ELR (cell line): Measurements from ENCODE around the gene KIAA0408.
"Not testable (repeated sequence)": the region's sequence is repeated elsewhere in the genome, so short reads cannot be mapped to it uniquely, and the experiment has no call there.

Source experiments
- DNase-seq: peaks from one replicate; pipeline ENCODE4 v3.0.0-alpha.2; 2015; ENCODE audit warnings: low read depth

Gene KIAA0408

GRCh38 chr6:127463056-127463455 lies 3.9 kb upstream of the KIAA0408 start:
- no peak for DNase-seq

- peak; percentile 31 for DNase-seq
Measured at GRCh38 chr6:127462376-127462775, 3.2 kb upstream of the KIAA0408 start.

- DNase-seq = no peak
Measured at GRCh38 chr6:127460465-127460864, 1.3 kb upstream of the KIAA0408 start.

GRCh38 chr6:127458817-127459216 lies 372 bp downstream of the KIAA0408 start:
- DNase-seq = peak; percentile 24

- DNase-seq = no peak
Measured at GRCh38 chr6:127458222-127458621, 967 bp downstream of the KIAA0408 start.

GRCh38 chr6:127457456-127458064 lies 1.6 kb downstream of the KIAA0408 start:
- DNase-seq = peak; percentile 23

GRCh38 chr6:127456465-127456864 lies 2.7 kb downstream of the KIAA0408 start:
- no peak for DNase-seq

GRCh38 chr6:127453845-127454619 lies 5.2 kb downstream of the KIAA0408 start:
- no peak for DNase-seq

- DNase-seq = no peak
Measured at GRCh38 chr6:127452803-127453202, 6.4 kb downstream of the KIAA0408 start.

GRCh38 chr6:127451388-127451787 lies 7.8 kb downstream of the KIAA0408 start:
- no peak for DNase-seq

- DNase-seq = no peak
Measured at GRCh38 chr6:127447780-127448179, 11.4 kb downstream of the KIAA0408 start.

GRCh38 chr6:127446356-127446755 lies 12.8 kb downstream of the KIAA0408 start:
- DNase-seq = no peak

- no peak for DNase-seq
Measured at GRCh38 chr6:127441881-127442280, 17.3 kb downstream of the KIAA0408 start.

- DNase-seq = no peak
Measured at GRCh38 chr6:127439718-127440117, 19.5 kb downstream of the KIAA0408 start.

- no peak for DNase-seq
Measured at GRCh38 chr6:127436578-127437110, 22.5 kb downstream of the KIAA0408 start.

GRCh38 chr6:127435626-127436220 lies 23.5 kb downstream of the KIAA0408 start:
- no peak for DNase-seq

- no peak for DNase-seq
Measured at GRCh38 chr6:127434651-127435050, 24.5 kb downstream of the KIAA0408 start.

GRCh38 chr6:127428562-127428961 lies 30.6 kb downstream of the KIAA0408 start:
- not testable (repeated sequence) for DNase-seq

- no peak for DNase-seq
Measured at GRCh38 chr6:127423921-127424320, 35.3 kb downstream of the KIAA0408 start.

- DNase-seq = not testable (repeated sequence)
Measured at GRCh38 chr6:127421164-127421563, 38.0 kb downstream of the KIAA0408 start.

GRCh38 chr6:127420556-127420955 lies 38.6 kb downstream of the KIAA0408 start:
- peak; percentile 96 for DNase-seq

GRCh38 chr6:127415096-127415495 lies 44.1 kb downstream of the KIAA0408 start:
- no peak for DNase-seq

GRCh38 chr6:127413123-127413522 lies 46.1 kb downstream of the KIAA0408 start:
- not testable (repeated sequence) for DNase-seq
